GM19099 (cell line): ENCODE measurements around the gene WHAMM.

Source experiments
- POLR2A ChIP-seq: IDR thresholded peaks from 3 replicates; pipeline ENCODE4 v1.6.1; 2011; ENCODE audit warnings: low read depth; ENCODE audit not compliant: insufficient read length; ENCODE audit errors: extremely low read depth

The WHAMM gene

GRCh38 chr15:82820128-82820527, 10.7 kb downstream of the WHAMM start:
- no peak for TF ChIP-seq POLR2A

- TF ChIP-seq POLR2A: no peak
Measured at GRCh38 chr15:82823049-82823448, 13.6 kb downstream of the WHAMM start.

GRCh38 chr15:82828075-82828474, 18.6 kb downstream of the WHAMM start:
- TF ChIP-seq POLR2A: no peak

GRCh38 chr15:82829234-82829633, 19.8 kb downstream of the WHAMM start:
- no peak for TF ChIP-seq POLR2A

GRCh38 chr15:82830427-82831173, 21.2 kb downstream of the WHAMM start:
- TF ChIP-seq POLR2A: no peak

- no peak for TF ChIP-seq POLR2A
Measured at GRCh38 chr15:82831894-82832600, 22.6 kb downstream of the WHAMM start.

- TF ChIP-seq POLR2A: peak; percentile 18
Measured at GRCh38 chr15:82832601-82833361, 23.4 kb downstream of the WHAMM start.

- TF ChIP-seq POLR2A: no peak
Measured at GRCh38 chr15:82833362-82833682, 23.9 kb downstream of the WHAMM start.

GRCh38 chr15:82835391-82835917, 26.0 kb downstream of the WHAMM start:
- TF ChIP-seq POLR2A: no peak

GRCh38 chr15:82838096-82838735, 28.8 kb downstream of the WHAMM start:
- no peak for TF ChIP-seq POLR2A

GRCh38 chr15:82839136-82839535, 29.7 kb downstream of the WHAMM start:
- no peak for TF ChIP-seq POLR2A

GRCh38 chr15:82840166-82840565, 30.7 kb downstream of the WHAMM start:
- TF ChIP-seq POLR2A: no peak

- no peak for TF ChIP-seq POLR2A
Measured at GRCh38 chr15:82843566-82843965, 34.1 kb downstream of the WHAMM start.

GRCh38 chr15:82845686-82846085, 36.3 kb downstream of the WHAMM start:
- no peak for TF ChIP-seq POLR2A

GRCh38 chr15:82846621-82847020, 37.2 kb downstream of the WHAMM start:
- TF ChIP-seq POLR2A: no peak
